Glomerular endothelial cell (primary cell): ENCODE measurements around the gene DNAH6. TPM values are rescaled to one million over a fixed set of nuclear protein-coding genes. Genes with fewer than 3 reads are reported as not detected.

Source experiments
- DNase-seq: peaks from one replicate; pipeline ENCODE4 v3.0.0-alpha.2; 2011; ENCODE audit warnings: low read depth, low spot score; ENCODE audit errors: extremely low read depth
- total RNA-seq: library from RNA; depleted of rRNA; stranded (reverse); fragments of >200 nt; gene quantifications from 2 replicates; pipeline ENCODE4 v1.2.3, GENCODE V29; 2015

DNAH6 gene
- total RNA-seq, 1 donor from 2014 or later, result not detected

DNA sequence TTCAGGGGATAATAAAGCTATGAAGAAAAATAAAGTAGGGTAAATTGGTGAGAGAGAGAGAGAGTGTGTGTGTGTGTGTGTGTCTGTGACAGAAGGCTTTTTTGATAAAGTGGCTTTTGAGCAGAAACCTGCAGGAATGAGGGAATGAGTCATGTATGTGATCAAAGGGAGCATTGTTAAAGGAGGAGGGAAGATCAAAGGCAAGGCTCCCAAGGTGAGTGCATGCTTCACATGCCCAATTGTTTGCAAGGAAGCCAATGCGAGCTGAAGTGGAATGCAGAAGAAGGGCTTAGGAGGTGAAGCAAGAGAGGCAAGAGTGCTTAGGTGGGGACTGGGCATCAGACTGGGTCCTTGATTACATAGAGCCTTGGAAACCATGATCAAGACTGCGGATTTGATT, 96.8 kb downstream of the DNAH6 start:
- no peak for DNase-seq

DNA sequence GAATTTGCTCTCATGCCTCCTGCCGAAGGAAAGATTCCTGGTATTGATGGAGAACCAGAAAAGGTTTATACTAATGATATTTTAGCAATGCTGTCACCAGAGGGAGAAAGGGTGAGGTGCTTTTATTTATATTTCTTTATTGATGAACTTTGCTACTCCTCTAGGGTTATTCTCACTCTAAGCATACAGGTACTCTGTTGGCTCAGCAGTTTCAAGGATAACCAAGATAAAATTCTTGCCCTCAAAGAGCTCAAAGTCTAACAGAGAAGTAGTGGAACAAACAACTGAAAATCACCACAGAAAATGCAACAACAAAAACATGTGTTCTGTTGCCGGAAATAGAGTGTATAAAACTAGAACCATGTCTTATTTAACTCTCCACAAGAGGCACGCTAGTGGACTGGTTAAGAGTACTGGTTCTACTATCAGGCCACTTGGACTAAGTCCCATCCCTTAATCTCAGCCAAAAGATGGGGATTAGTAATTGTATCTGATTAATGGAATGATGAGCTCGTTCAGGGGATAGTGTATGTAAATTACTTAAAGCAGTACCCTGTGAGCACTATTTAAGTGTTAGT, 103.6 kb downstream of the DNAH6 start:
- DNase-seq, result no peak

DNA sequence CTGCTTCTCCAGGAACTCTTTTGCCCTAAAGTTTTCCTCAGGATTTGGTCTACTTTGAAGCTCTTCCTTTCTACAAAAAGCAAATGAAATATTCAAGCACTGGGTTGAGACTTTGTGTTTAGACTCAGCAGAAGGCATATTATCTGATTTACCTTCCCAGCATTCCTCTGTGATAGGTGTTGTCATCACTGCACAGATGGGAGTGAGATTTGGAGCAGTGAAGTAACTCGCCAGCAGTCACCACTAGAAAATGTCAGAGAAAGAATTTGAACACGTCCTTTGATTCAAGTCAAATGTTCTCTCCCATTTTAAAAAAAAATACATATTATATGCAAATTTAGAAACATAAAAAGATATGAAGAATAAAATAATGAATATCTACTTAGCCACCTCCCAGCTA, 112.2 kb downstream of the DNAH6 start:
- no peak for DNase-seq

DNA sequence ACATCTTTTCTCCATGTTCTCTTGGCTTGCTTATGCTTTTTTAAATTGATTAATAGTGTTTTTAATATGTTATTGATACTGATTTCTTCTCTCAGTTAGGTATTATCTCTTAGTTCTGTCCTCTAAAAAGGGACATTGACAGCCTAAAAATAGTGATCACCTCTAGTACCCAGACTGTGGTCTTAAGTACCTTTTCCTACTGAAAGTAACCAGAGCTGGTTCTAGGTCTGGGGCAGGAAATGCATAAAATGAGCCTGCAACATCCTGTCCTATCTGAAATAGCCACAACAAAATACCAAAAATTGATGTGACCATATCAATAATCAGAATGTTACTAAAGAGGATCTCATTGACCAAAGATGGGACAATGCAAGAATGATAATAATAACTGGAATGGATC, 113.3 kb downstream of the DNAH6 start:
- no peak for DNase-seq

DNA sequence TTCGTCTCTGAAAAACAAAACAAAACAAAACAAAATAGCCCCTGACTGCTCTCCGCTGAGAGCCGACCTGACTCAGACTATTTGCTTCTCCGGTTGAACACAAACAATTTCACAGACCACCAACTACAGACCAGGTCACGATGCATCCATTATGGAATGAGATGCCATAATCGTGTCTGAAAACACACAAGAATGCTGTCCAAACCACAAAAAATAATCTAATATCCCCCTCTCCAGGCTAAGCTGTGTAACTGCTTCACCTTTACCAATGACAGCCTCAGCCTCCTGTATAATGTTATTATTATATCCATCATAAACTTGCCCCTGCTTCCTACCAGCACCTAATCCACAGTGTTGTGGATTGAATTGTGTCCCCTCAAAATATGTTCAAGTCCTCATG, 114.7 kb downstream of the DNAH6 start:
- no peak for DNase-seq

DNA sequence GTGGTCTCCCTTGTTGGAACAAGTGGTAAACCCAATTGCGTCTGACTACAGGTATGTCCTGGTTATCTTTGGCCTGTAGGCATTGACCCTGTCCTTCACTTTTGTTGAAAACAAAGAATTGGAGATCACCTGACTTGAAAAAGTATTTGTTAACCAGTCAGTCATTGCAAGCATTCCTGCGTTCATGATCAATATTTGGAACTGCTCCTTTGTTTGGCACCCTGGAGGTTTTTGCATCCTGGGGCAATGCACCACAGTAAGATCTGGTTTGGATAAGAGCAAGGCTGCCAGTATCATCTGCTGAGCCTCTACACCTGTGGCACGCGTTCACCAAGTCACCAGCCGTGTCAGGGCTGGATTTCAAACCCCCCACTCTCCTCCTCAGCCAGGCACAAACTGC, 115.7 kb downstream of the DNAH6 start:
- no peak for DNase-seq

DNA sequence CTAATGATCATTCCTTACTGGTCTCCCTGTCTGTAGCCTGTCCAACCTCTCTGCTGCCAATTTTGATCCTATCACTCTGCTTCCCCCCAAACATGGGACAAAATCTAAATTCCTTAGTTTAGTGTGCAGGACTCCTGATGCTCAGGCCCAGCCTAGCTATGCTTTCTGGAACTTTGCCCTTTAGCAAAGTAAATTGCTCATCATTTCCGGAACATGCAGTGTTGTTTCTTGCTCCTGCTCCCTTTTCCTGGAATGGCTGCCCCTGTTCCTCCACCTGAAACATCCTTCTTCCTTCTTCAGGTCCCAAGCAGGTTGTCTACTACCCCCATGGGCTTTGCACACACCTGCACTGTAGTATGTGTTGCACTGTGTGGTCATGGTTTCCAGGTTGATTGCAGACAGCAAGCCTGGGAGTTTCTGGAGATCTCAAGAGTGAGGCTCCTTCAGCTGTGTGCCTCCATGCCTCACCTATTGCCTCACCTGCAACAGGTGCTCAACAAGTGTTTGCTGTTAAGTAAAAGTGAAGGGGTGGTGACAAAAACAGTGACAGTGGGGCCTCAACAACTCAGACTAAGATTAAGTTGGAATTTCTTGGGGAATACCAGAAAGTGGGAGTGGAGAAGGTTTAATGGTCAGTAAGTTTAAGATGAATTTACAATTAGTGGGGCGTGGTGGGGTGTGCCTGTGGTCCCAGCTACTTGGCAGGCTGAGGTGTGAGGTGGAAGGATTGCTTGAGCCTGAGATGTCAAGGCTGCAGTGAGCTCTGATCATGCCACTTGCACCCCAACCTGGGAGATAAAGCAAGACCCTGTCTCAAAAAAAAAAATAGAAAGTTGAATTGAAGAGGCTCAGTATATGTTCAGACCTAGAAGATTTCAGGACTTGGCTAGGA, 120.0 kb downstream of the DNAH6 start:
- DNase-seq, result no peak

DNA sequence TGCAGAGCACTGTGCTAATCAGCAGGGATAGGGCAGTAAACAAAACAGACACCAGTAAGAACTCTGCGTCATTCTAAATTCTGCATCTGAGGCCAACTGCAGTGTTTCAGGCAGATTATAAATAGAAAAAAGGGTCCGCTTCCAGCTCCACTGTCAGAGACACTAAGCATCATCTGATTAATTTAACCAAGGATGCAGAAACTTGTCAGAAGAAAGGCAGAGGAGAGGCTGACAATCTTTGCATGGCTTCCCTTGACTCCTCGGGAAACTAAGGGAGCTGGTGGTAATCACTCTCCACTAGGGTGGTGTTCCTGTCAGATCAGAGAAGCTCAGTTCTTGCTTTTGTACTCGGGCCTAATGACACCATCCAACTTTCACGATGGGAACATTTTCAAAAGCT, 123.5 kb downstream of the DNAH6 start:
- DNase-seq, result no peak

DNA sequence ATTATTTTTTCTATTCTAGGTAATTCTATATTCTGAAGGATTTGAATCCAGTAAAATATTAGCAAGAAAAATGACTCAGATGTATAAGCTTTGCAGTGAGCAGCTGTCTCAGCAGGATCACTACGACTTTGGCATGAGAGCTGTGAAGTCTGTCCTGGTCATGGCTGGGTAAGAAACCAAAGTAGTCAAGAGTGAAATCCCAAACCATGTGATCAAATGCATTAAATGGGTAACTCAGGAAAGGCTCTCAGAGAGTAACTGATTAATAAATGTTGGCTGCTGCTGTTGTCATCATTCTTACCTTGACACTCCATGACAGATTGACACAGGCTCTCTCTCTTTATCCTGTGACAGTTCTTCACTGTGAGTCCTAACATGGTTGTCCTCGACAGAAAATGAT, 124.1 kb downstream of the DNAH6 start:
- DNase-seq, result no peak

DNA sequence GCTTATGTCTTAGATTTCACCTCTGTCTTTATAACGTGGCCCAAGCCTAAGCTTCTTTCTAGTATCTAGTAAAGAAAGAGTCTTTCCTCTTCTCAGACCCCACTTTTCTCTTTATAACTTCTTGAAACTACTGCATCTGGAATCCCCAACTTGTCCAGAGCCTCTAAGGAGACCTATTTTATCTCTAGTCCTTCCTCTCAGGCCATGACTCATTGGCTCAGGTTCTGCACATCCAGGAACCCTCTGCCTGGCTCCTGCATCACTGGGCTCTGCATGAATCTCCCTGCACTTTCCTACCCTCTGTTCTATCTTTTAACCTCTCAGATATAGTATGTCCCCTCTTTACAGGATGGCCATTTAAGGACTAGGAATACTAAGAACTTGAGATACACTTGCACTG, 124.7 kb downstream of the DNAH6 start:
- DNase-seq, result no peak

DNA sequence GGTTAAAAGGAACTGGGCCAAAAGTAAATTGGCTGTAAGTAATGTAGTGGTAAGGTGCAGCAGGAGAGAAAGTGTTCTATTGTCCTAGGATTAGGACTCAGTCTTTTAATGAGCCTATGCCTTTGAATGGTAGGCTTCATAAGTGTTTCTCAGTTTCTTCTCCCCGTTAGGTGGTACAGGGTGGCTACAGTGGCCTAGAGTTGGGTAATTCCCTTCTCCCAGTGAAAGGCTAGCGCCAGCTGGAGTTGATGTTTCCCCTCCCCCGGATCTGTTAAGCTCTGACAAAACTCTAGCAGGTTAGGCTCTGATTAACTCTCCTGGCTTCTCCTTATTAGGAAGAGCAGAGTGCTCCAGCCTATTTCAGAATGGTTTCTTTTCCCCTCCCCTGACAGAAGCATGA, 127.7 kb downstream of the DNAH6 start:
- DNase-seq, result no peak

DNA sequence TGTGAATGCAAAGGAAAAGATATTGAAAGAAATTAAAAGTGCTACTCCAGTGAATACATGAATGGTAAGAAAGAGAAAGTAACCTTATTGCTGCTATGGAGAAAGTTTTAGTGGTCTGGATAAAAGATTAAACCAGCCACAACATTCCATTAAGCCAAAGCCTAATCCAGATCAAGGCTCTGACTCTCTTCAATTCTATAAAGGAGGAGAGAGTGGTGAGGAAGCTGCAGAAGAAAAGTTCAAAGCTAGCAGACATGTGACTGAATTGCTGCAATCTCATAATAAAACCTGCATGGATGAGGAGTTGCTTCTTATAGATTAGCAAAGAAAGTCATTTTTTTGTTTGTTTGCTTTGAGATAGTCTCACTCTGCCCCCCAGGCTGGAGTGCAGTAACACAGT, 130.2 kb downstream of the DNAH6 start:
- DNase-seq, result no peak

DNA sequence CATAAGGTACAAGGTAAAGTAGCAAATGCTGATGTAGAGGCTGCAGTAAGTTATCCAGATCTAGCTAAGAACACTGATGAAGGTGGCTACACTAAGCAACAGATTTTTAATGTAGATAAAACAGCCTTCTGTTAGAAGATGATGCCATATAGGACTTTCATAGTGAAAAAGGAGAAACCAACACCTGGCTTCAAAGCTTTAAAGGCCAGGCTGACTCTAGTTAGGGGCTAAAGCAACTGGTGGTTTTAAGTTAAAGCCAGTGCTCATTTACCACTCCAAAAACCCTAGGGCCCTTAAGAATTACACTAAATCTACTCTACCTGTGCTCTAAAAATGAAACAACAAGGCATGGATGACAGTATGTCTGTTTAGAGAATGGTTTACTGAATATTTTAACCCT, 131.0 kb downstream of the DNAH6 start:
- no peak for DNase-seq

DNA sequence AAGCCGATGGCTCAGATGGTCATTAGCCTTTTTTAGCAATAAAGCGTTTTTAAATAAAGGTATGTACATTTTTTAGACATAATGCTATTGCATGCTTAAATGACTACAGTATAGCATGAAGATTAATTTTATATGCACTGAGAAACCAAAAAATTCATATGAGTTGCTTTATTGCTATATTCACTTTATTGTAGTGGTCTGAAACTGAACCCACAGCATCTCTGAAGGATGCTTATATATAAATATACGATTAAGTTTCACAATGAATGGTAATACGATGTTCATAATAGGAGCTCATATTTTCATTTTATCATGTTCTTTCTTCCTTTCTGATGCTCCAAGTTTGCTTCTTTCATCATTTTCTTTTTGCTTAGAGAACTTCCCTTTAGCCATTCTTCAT, 132.8 kb downstream of the DNAH6 start:
- no peak for DNase-seq

DNA sequence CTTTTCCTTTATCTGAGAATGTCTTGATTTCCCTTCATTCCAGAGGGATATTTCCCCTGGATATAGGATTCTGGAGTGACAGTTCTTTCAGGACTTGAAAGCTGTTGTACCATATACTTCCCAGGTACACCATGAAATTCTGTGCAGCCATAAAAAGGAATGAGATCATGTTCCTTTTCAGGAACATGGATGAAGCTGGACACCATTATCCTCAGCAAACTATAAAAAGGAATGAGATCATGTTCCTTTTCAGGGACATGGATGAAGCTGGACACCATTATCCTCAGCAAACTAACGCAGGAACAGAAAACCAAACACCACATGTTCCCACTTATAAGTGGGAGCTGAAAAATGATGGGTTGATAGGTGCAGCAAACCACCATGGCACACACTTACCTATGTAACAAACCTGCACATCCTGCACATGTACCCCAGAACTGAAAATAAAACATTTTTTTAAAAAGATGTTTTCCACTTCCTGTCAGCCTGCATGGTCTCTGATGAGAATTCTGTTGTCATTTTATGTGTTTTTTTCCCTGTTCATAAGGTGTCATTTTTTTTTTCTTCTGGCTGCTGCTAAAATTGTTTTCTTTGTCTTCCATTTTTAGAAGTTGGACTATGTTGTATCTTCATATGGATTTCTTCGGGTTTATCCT, 133.3 kb downstream of the DNAH6 start:
- DNase-seq, result no peak

DNA sequence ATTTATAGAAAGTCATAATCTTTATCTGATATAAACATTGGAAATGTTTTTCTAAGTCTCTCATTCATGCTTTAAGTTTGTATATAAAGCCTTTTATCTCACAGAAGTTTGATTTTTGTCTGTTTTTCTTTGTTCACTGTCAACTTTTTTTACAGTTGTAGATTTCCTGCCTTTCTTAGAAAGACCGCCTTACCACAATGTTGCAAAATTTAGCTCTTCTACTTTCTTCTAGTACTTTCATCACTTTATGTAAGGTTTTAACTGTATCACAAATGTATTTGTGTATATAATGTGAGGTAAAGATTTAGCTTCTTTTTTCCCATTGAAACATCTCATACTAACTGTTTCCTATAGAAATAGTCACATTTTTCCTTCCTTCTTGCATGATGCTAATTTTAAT, 136.1 kb downstream of the DNAH6 start:
- DNase-seq, result no peak

DNA sequence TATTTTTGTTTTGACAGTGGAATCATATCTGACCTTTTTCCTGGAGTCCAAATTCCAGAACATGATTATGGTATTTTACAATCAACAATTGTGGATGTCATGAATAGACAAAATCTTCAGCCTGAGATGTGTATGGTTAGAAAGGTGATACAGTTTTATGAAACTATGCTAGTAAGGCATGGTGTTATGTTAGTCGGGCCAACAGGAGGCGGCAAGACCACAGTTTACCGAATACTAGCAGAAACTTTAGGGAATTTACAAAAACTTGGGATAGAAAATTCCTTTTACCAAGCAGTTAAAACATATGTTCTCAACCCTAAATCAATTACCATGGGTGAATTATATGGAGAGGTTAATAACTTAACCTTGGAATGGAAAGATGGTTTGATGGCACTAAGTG, 137.0 kb downstream of the DNAH6 start:
- DNase-seq, result no peak

DNA sequence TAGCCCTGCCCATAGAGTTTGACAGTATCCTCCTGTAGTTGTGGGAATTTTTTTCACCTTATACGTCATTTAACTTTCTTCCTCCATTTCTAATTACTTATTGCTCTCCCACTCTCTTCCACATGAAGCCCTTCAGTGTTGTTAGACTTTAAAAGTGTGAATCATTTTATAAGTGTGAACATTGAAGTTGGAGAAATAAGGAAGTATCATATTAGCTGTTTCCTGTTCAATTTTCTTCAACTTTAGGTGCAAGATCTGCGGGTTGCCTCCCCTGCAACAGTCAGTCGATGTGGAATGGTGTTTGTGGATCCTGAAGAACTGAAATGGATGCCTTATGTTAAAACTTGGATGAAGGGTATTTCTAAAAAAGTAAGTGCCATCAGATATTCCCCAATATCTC, 138.1 kb downstream of the DNAH6 start:
- no peak for DNase-seq

DNA sequence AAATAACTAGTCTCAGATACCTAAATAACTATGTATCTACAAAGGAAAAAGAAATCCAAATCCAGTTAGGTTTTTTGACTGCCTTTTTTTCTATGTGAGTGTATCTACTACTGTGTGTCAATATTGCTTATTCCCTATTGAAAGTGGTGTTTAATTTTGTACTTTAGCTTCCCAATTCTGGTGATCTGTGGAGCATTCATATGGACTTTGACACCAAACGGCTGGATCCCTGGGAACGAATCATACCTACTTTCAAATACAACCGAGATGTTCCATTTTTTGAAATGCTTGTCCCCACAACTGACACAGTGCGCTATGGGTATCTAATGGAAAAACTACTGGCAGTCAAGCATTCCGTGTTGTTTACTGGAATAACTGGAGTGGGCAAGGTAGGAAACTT, 152.8 kb downstream of the DNAH6 start:
- DNase-seq, result no peak

DNA sequence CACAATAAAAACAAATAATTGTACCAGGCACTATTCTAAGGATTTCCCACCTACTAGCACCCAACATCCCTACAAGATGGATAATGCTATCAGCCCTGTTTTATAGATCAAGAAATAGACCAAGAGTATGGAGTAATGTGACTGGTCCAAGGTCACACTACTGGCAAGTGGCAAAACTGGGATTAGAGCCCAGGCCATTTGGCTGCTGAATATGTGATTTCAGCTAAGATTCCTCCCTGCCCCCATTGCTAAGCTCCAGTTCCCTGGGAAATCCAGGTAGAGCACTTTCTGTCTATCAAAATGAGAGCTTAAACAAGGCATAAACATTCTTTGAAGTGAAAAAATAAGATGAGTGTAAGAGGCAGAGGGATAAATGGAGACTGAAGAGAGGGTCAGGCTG, 157.8 kb downstream of the DNAH6 start:
- no peak for DNase-seq

DNA sequence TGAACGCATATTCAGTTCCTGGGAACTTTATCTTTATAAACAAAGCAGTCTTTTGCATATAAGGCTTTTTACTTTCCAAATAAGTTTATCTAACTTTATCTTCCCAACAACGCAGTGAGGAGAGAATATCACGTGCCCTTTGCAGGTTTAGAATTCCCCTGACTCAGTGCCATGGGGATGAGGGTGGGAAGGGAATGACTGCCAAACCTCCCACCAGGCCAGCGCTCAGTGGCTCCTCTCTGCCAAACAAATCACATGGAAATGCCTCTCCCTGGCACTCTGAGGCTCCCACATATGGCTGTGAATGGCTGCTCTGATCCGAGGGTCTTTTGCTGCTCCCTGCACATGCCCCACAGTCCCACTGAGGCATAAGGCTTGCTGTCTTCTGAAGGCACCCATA, 158.3 kb downstream of the DNAH6 start:
- no peak for DNase-seq

DNA sequence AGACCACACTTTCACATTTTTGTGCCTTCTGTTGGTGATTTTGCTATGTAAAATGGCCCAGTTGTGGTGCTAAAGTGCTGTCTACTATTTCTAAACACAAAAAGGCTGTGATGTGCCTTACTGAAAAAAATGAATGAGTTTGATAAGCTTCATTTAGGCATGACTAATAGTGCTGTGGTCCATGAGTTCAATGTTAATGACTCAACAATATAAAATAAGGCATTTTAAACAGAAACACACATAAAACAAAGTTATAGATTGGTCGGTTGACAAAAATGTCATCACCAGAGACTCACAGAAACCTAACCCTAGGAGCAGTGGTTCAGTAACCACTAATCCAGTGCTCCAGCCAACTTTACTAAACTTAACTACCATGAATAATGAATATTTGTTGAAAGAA, 160.0 kb downstream of the DNAH6 start:
- DNase-seq, result no peak
